Hepatocyte (in vitro differentiated cells): ENCODE results near the gene TRPM1.

Experiments
- EZH2 ChIP-seq: fragments of 200-600 bp; sonication (generic); IDR thresholded peaks from 2 replicates; pipeline ENCODE4 v1.6.1; 2016; ENCODE audit warnings: antibody characterized with exemption, mild to moderate bottlenecking, borderline replicate concordance
- TF ChIP-seq, protein P1 (sequence below): fragments of 200-600 bp; sonication (generic); IDR thresholded peaks from 2 replicates; pipeline ENCODE4 v1.5.1; 2016; ENCODE audit warnings: antibody characterized with exemption, mild to moderate bottlenecking; ENCODE audit not compliant: poor library complexity

DNA sequence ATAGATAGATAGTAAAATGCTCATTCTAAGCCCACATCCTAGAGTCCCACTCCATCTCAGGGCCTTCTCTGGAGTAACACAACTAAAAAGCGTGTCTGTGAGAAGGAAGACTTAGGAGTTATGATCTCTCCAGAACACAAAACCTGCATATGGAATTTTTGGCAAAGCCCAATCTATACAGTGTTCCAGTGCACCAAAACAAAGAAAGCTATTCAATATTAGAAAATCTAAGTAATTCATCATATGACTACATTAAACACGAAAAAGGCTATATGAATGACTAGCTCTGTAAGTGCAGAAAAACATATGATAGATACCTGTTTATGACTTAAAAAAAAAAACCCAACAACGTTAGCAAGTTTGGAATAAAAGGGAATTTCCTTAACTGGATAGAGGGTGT lies 137.8 kb downstream of the TRPM1 start:
- TF ChIP-seq, protein P1, sequence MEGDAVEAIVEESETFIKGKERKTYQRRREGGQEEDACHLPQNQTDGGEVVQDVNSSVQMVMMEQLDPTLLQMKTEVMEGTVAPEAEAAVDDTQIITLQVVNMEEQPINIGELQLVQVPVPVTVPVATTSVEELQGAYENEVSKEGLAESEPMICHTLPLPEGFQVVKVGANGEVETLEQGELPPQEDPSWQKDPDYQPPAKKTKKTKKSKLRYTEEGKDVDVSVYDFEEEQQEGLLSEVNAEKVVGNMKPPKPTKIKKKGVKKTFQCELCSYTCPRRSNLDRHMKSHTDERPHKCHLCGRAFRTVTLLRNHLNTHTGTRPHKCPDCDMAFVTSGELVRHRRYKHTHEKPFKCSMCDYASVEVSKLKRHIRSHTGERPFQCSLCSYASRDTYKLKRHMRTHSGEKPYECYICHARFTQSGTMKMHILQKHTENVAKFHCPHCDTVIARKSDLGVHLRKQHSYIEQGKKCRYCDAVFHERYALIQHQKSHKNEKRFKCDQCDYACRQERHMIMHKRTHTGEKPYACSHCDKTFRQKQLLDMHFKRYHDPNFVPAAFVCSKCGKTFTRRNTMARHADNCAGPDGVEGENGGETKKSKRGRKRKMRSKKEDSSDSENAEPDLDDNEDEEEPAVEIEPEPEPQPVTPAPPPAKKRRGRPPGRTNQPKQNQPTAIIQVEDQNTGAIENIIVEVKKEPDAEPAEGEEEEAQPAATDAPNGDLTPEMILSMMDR, result no peak
- TF ChIP-seq EZH2, result no peak
